ENCODE data around the gene PITPNC1.
A peak's percentile ranks its signal among the peaks of the same experiment; 100 is the strongest.
"Not testable (repeated sequence)": the region's sequence is repeated elsewhere in the genome, so short reads cannot be mapped to it uniquely, and the experiment has no call there.

Gene PITPNC1

GRCh38 chr17:67648906-67649295, 271.8 kb downstream of the PITPNC1 start:
- H3K4me3 ChIP-seq (ENCODE audit: low read depth, low read length); H2BK12ac ChIP-seq (ENCODE audit: low read length); H3K4me2 ChIP-seq (ENCODE audit: low read length); H3K27me3 ChIP-seq (ENCODE audit: insufficient read depth, low read length); H3K4ac ChIP-seq (ENCODE audit: low read depth, low read length); H2AFZ ChIP-seq (ENCODE audit: insufficient read depth, low read length, poor library complexity); H3K27ac ChIP-seq (ENCODE audit: low read depth, low read length); H3K4me1 ChIP-seq (ENCODE audit: control insufficient read depth in 1 of 2, insufficient read depth in 2 of 2, low read length in 2 of 2); H3K79me2 ChIP-seq (ENCODE audit: control insufficient read depth, insufficient read depth, low read length, poor library complexity); H2BK120ac ChIP-seq (ENCODE audit: insufficient read depth, low read length, poor library complexity); H3K9ac ChIP-seq (ENCODE audit: low read length); H2BK5ac ChIP-seq (ENCODE audit: low read depth, low read length, poor library complexity); H3K18ac ChIP-seq (ENCODE audit: low read length); H3K14ac ChIP-seq (ENCODE audit: low read length); H3K36me3 ChIP-seq (ENCODE audit: control insufficient read depth in 1 of 2, insufficient read depth in 2 of 2, low read length in 2 of 2); H4K8ac ChIP-seq (ENCODE audit: low read depth, low read length); H3K23ac ChIP-seq (ENCODE audit: low read length); H2AK5ac ChIP-seq (ENCODE audit: low read length); H3K9me3 ChIP-seq (ENCODE audit: insufficient read depth, low read depth, low read length); H4K12ac ChIP-seq (ENCODE audit: low read depth, low read length); DNase-seq; H4K91ac ChIP-seq (ENCODE audit: low read depth, low read length); H3K79me1 ChIP-seq (ENCODE audit: low read length): not testable (repeated sequence)
- WGBS (ENCODE audit: extremely low coverage, insufficient coverage, insufficient read length), result no CpG with 5 or more reads among the region's 3 CpGs

- H3K4me1 ChIP-seq (ENCODE audit: control insufficient read depth in 1 of 2, insufficient read depth in 2 of 2, low read length in 2 of 2), result no peaks in the 10 kb centered on the region
- H3K14ac ChIP-seq (ENCODE audit: low read length), result no peak overlapping the region
- no peak overlapping the region for H4K8ac ChIP-seq (ENCODE audit: low read depth, low read length)
- no peak overlapping the region for H2AFZ ChIP-seq (ENCODE audit: insufficient read depth, low read length, poor library complexity)
- no peaks in the 10 kb centered on the region for H3K27me3 ChIP-seq (ENCODE audit: insufficient read depth, low read length)
- H2BK5ac ChIP-seq (ENCODE audit: low read depth, low read length, poor library complexity), result no peak overlapping the region
- H3K4me2 ChIP-seq (ENCODE audit: low read length), result no peak overlapping the region
- no peaks in the 10 kb centered on the region for H3K36me3 ChIP-seq (ENCODE audit: control insufficient read depth in 1 of 2, insufficient read depth in 2 of 2, low read length in 2 of 2)
- no peak overlapping the region for H2AK5ac ChIP-seq (ENCODE audit: low read length)
- no peak overlapping the region for H2BK120ac ChIP-seq (ENCODE audit: insufficient read depth, low read length, poor library complexity)
- no peak overlapping the region for H4K91ac ChIP-seq (ENCODE audit: low read depth, low read length)
- H3K79me1 ChIP-seq (ENCODE audit: low read length), result no peaks in the 10 kb centered on the region
- no peak overlapping the region for H4K12ac ChIP-seq (ENCODE audit: low read depth, low read length)
- no CpG with 5 or more reads among the region's 3 CpGs for WGBS (ENCODE audit: extremely low coverage, insufficient coverage, insufficient read length)
- no peak overlapping the region for H2BK12ac ChIP-seq (ENCODE audit: low read length)
- peak in 1 of 2 donors; percentile 4 for DNase-seq
- H3K27ac ChIP-seq (ENCODE audit: low read depth, low read length), result no peak overlapping the region
- H3K18ac ChIP-seq (ENCODE audit: low read length), result no peak overlapping the region
- no peak overlapping the region for H3K9ac ChIP-seq (ENCODE audit: low read length)
- no peak overlapping the region for H3K23ac ChIP-seq (ENCODE audit: low read length)
- H3K4me3 ChIP-seq (ENCODE audit: low read depth, low read length), result no peak overlapping the region
- H3K4ac ChIP-seq (ENCODE audit: low read depth, low read length), result no peak overlapping the region
- no peaks in the 10 kb centered on the region for H3K79me2 ChIP-seq (ENCODE audit: control insufficient read depth, insufficient read depth, low read length, poor library complexity)
- peaks cover 2% of the 10 kb centered on the region for H3K9me3 ChIP-seq (ENCODE audit: insufficient read depth, low read depth, low read length)
Observed at GRCh38 chr17:67649891-67650290, 272.8 kb downstream of the PITPNC1 start.

- H4K12ac ChIP-seq (ENCODE audit: low read depth, low read length); H2AK5ac ChIP-seq (ENCODE audit: low read length); H3K9ac ChIP-seq (ENCODE audit: low read length); H3K9me3 ChIP-seq (ENCODE audit: insufficient read depth, low read depth, low read length); H2BK12ac ChIP-seq (ENCODE audit: low read length); H3K79me2 ChIP-seq (ENCODE audit: control insufficient read depth, insufficient read depth, low read length, poor library complexity); H3K18ac ChIP-seq (ENCODE audit: low read length); H2AFZ ChIP-seq (ENCODE audit: insufficient read depth, low read length, poor library complexity); H3K4me1 ChIP-seq (ENCODE audit: control insufficient read depth in 1 of 2, insufficient read depth in 2 of 2, low read length in 2 of 2); H3K36me3 ChIP-seq (ENCODE audit: control insufficient read depth in 1 of 2, insufficient read depth in 2 of 2, low read length in 2 of 2); H3K23ac ChIP-seq (ENCODE audit: low read length); H3K4me3 ChIP-seq (ENCODE audit: low read depth, low read length); H3K27ac ChIP-seq (ENCODE audit: low read depth, low read length); H4K8ac ChIP-seq (ENCODE audit: low read depth, low read length); H3K14ac ChIP-seq (ENCODE audit: low read length); H2BK120ac ChIP-seq (ENCODE audit: insufficient read depth, low read length, poor library complexity); H3K4me2 ChIP-seq (ENCODE audit: low read length); H2BK5ac ChIP-seq (ENCODE audit: low read depth, low read length, poor library complexity); DNase-seq; H3K79me1 ChIP-seq (ENCODE audit: low read length); H3K4ac ChIP-seq (ENCODE audit: low read depth, low read length); H3K27me3 ChIP-seq (ENCODE audit: insufficient read depth, low read length); H4K91ac ChIP-seq (ENCODE audit: low read depth, low read length): not testable (repeated sequence)
- no CpG with 5 or more reads among the region's 7 CpGs for WGBS (ENCODE audit: extremely low coverage, insufficient coverage, insufficient read length)
Observed at GRCh38 chr17:67651218-67651579, 274.1 kb downstream of the PITPNC1 start.

GRCh38 chr17:67652433-67652832, 275.4 kb downstream of the PITPNC1 start:
- Histone ChIP-seq H2BK12ac (ENCODE audit: low read length) (no peak overlapping the region), H2AFZ (ENCODE audit: insufficient read depth, low read length, poor library complexity) (no peak overlapping the region), H3K4me3 (ENCODE audit: low read depth, low read length) (no peak overlapping the region), H2AK5ac (ENCODE audit: low read length) (no peak overlapping the region), H3K14ac (ENCODE audit: low read length) (no peak overlapping the region), H3K27ac (ENCODE audit: low read depth, low read length) (no peak overlapping the region), H2BK5ac (ENCODE audit: low read depth, low read length, poor library complexity) (no peak overlapping the region), H3K27me3 (ENCODE audit: insufficient read depth, low read length) (no peaks in the 10 kb centered on the region), H3K4me2 (ENCODE audit: low read length) (no peak overlapping the region), H4K8ac (ENCODE audit: low read depth, low read length) (no peak overlapping the region), H3K18ac (ENCODE audit: low read length) (no peak overlapping the region), H3K4me1 (ENCODE audit: control insufficient read depth in 1 of 2, insufficient read depth in 2 of 2, low read length in 2 of 2) (no peaks in the 10 kb centered on the region), H3K79me2 (ENCODE audit: control insufficient read depth, insufficient read depth, low read length, poor library complexity) (no peaks in the 10 kb centered on the region), H4K12ac (ENCODE audit: low read depth, low read length) (no peak overlapping the region), H2BK120ac (ENCODE audit: insufficient read depth, low read length, poor library complexity) (no peak overlapping the region), H3K9me3 (ENCODE audit: insufficient read depth, low read depth, low read length) (no peaks in the 10 kb centered on the region), H4K91ac (ENCODE audit: low read depth, low read length) (no peak overlapping the region), H3K9ac (ENCODE audit: low read length) (peak overlapping the region; percentile 4), H3K4ac (ENCODE audit: low read depth, low read length) (no peak overlapping the region), H3K36me3 (ENCODE audit: control insufficient read depth in 1 of 2, insufficient read depth in 2 of 2, low read length in 2 of 2) (no peaks in the 10 kb centered on the region), H3K79me1 (ENCODE audit: low read length) (no peaks in the 10 kb centered on the region), H3K23ac (ENCODE audit: low read length) (no peak overlapping the region)
- no peak for DNase-seq
- WGBS (ENCODE audit: extremely low coverage, insufficient coverage, insufficient read length), result no CpG with 5 or more reads among the region's 14 CpGs
